HPDE6-E6E7 (cell line): ENCODE results near the gene SLC9A9.

Source experiments
- DNase-seq: peaks from one replicate; pipeline ENCODE4 v3.0.0; 2011; ENCODE audit warnings: missing footprints; ENCODE audit errors: extremely low spot score

SLC9A9 gene

DNA sequence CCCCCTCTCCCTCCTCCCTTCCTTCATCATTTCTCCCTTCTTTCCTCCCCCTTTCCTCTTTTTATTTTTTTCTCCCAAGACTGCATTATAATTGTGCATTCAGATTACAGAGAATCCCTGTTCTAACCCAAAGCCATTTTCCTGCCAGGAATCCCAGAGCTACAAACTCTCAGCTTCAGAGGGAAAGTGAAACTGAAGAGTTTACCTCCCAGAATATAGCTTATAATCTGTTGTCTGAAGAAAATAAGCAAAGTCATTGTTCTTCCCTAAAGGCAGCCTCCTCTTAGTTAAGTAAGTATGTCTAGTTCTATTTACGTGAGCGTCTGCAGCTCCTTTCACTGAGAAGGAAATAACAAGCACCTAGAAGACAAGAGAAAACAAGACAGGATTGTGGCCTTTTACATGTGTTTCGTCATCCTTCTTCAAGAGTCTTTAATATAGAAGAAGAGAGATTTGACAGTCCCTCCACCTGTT is 631.5 kb downstream of the SLC9A9 start:
- DNase-seq, result no peak
